ENCODE measurements around the gene DDX1.
"Not testable (repeated sequence)": the region's sequence is repeated elsewhere in the genome, so short reads cannot be mapped to it uniquely, and the experiment has no call there.

The DDX1 gene

GRCh38 chr2:15595342-15595905 lies 3.8 kb downstream of the DDX1 start:
- in situ Hi-C loops (cut with HindIII; ENCODE audit: low sequenced_read_pairs) = no loop called here

- in situ Hi-C loops (cut with HindIII; ENCODE audit: low sequenced_read_pairs) = no loop called here
These were observed 4.3 kb downstream of the DDX1 start for GRCh38 chr2:15595936-15596335.

- in situ Hi-C loops (cut with HindIII; ENCODE audit: low sequenced_read_pairs) = no loop called here
These were observed 4.7 kb downstream of the DDX1 start for GRCh38 chr2:15596350-15596749.

GRCh38 chr2:15596968-15597367 lies 5.3 kb downstream of the DDX1 start:
- in situ Hi-C loops (cut with HindIII; ENCODE audit: low sequenced_read_pairs) = no loop called here

- in situ Hi-C loops (cut with HindIII; ENCODE audit: low sequenced_read_pairs) = no loop called here
These were observed 8.3 kb downstream of the DDX1 start for GRCh38 chr2:15599994-15600393.

- in situ Hi-C loops (cut with HindIII; ENCODE audit: low sequenced_read_pairs) = no loop called here
These were observed 10.0 kb downstream of the DDX1 start for GRCh38 chr2:15601681-15602080.

- in situ Hi-C loops (cut with HindIII; ENCODE audit: low sequenced_read_pairs) = no loop called here
These were observed 10.7 kb downstream of the DDX1 start for GRCh38 chr2:15602393-15602792.

GRCh38 chr2:15603044-15603765 lies 11.5 kb downstream of the DDX1 start:
- in situ Hi-C loops (cut with HindIII; ENCODE audit: low sequenced_read_pairs) = no loop called here

GRCh38 chr2:15603948-15604347 lies 12.3 kb downstream of the DDX1 start:
- in situ Hi-C loops (cut with HindIII; ENCODE audit: low sequenced_read_pairs) = no loop called here

GRCh38 chr2:15605721-15606120 lies 14.1 kb downstream of the DDX1 start:
- in situ Hi-C loops (cut with HindIII; ENCODE audit: low sequenced_read_pairs) = no loop called here

GRCh38 chr2:15606481-15607441 lies 15.1 kb downstream of the DDX1 start:
- in situ Hi-C loops (cut with HindIII; ENCODE audit: low sequenced_read_pairs) = no loop called here

- in situ Hi-C loops (cut with HindIII; ENCODE audit: low sequenced_read_pairs) = no loop called here
These were observed 16.2 kb downstream of the DDX1 start for GRCh38 chr2:15607709-15608391.

GRCh38 chr2:15608392-15608761 lies 16.7 kb downstream of the DDX1 start:
- in situ Hi-C loops (cut with HindIII; ENCODE audit: low sequenced_read_pairs) = no loop called here

- in situ Hi-C loops (cut with HindIII; ENCODE audit: low sequenced_read_pairs) = no loop called here
These were observed 17.8 kb downstream of the DDX1 start for GRCh38 chr2:15609341-15610042.

- in situ Hi-C loops (cut with HindIII; ENCODE audit: low sequenced_read_pairs) = no loop called here
These were observed 18.8 kb downstream of the DDX1 start for GRCh38 chr2:15610430-15610952.

- in situ Hi-C loops (cut with HindIII; ENCODE audit: low sequenced_read_pairs) = not testable (repeated sequence)
These were observed 20.4 kb downstream of the DDX1 start for GRCh38 chr2:15612101-15612500.

GRCh38 chr2:15613736-15614429 lies 22.2 kb downstream of the DDX1 start:
- in situ Hi-C loops (cut with HindIII; ENCODE audit: low sequenced_read_pairs) = no loop called here

GRCh38 chr2:15614545-15615300 lies 23.1 kb downstream of the DDX1 start:
- in situ Hi-C loops (cut with HindIII; ENCODE audit: low sequenced_read_pairs) = no loop called here
